Pulmonary artery endothelial cell (primary cell): ENCODE measurements around the gene KPNB1. TPM values are rescaled to one million over a fixed set of nuclear protein-coding genes. Genes with fewer than 3 reads are reported as not detected.

Experiments used
- DNase-seq: peaks from one replicate; pipeline ENCODE4 v3.0.0-alpha.2; 2011; ENCODE audit warnings: low read depth, low spot score
- total RNA-seq: library from RNA; depleted of rRNA; stranded (reverse); fragments of >200 nt; gene quantifications from 2 replicates; pipeline ENCODE4 v1.2.3, GENCODE V29; 2014

The KPNB1 gene
- total RNA-seq, 1 donor from 2014 or later: 352 TPM

DNA sequence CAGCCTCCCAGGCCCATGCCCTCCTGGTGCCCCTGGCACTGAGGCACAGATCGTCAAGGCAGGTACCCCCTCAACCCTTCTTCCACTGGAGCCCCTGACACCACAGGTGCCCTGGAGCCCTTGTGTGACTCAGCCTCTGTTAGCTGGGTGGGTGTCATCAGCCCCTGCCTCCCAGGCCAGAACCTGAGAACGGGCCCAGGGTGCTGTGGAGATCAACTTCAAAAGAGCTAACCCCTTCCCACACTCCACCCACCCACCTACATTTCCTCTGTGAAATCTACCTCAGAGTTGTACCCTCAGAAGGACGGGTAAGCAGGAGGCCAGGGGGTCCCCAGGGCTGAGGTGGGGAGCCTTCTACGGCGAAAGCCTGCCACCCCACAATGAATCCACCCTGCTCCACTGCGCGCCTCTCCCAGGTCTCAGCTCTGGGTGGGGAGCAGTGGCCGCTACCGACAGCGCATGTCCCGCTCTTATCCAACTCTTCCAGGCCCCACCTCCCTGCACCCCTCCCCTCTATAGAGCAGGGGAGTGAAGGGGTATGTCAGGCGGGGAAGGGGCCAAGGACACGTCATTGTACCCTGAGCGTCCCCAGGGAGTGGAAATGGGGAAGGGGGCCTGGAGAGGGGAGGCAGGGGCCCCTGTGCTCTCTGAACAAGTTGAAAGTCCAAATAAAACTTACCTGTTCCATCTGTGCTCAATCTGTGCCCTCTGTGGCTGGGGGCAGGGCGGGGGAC, 61.8 kb downstream of the KPNB1 start:
- no peak for DNase-seq

DNA sequence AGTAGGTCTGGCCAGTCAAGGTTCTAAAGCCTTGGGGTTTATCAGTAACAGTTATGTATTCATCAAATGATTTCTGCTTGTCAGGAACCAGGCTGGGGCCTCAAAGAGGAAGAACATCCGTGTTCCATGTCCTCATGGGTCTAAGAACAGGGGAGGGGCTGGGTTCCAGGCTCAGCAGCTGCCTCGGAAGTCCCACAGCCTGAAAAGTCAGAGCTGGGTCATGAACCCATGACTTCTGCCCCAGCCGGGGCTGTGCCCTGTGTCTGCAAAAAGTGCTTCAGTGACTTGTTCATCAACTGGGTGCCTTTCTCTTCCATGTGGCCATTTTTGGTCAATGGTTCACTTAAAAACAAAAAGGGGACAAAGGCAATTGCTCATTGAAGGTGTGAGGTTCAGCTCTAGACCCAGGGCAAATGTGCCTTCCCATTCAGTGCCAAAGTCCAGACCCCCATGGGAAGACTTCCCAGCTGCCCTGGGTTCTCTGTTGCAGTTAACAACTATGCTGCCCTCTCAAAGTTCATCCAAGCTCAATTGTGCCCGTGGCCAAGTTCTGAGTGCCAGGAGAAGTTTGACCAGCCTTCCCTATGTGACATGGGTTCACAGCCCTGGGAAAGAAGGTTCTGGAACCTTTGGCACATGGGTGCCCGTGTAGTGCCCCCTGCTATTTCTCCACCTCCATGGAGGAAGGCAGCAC, 62.8 kb downstream of the KPNB1 start:
- no peak for DNase-seq

DNA sequence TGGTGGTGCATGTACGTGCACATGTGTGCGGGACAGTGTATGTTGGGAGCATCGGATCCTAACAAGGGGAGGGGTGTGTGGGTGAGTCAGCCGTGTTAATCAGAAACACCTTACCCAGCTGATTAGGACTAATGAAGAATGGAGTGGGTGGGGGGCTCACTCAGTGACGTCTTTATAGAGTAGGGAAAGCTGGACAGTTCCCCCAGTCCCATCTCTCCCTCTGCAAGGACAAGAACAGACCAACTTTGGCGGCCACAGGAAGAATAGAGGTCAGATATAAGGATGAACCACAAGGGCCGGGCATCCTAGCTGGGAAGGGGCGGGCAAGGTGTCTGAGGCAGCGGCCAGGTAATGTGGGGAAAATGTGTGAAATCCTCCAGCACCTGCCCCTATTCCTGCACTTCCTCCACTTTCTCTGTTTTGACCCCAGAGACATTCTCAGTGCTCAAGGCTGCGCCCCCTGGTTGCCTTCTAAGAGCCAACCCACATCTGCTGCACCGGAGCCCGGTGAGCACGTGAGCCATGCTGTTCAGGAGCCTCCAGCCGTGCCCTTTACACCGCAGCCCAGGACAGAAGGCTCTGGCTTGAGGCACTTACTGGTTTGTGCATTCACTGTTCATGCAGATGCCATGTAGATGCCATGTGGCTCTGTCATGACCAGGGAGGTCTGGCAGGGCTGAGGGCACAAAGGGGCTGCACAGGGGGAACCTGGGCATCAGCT, 64.4 kb downstream of the KPNB1 start:
- no peak for DNase-seq

DNA sequence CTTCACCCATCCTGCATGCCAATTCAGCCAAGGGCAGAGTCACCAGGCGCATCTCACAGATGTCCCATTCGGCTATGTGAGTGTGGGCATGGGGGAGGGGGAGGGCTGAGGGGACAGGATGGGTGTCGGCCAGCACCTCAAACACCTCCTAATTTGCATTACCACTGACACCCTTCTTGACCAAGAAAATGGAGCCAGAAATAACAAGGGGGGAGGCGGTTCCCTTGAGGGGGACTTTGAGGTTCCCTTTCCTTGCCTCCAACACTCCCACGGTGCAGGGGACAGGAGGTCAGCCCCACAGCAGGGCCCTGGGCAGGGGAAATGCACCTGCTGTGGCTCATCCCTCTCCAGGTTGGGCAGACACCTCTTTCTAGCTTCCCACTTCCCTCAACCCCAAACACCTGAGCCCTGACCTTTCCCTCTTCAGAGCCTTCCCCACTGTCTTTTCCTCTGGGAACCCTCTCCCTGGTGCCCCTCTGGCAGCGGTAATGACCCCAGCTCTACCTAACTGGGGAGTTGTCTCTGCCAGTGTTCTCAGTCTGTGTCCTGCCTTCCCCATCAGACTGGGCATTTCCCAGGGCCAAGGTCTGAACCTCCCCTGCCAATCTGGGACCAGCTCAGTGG, 65.2 kb downstream of the KPNB1 start:
- no peak for DNase-seq

DNA sequence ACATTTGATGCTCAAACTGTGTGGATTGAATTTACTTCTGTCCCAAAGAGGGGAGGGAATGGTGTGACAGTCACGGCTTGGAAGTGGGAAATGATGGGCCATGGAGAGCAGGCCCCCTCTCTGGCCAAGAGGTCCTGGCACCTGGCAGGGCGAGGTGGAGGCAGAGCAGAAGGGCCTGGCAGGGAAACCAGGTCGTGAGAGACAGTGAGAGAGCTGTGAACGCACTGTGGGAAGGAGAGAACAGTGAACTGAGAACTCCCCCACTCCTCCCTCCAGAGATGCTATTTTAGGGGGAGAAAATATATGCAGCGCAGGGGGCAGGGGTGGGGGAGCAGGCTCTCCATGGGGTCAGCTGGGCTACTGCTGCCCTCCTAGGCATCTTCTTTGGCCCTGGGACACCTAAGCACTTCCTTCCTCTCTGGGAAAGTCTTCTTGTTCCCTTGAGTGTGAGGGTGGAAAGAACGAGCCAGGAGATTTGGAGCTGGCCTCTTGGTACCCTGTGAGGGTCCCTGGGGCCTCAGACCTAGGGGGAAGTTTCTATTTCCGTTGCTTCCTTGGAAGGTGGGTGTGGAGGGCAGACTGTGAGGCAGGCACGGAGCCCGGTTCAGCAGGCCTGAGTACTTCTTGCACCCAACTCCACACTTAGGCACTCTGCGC, 66.1 kb downstream of the KPNB1 start:
- DNase-seq: no peak

DNA sequence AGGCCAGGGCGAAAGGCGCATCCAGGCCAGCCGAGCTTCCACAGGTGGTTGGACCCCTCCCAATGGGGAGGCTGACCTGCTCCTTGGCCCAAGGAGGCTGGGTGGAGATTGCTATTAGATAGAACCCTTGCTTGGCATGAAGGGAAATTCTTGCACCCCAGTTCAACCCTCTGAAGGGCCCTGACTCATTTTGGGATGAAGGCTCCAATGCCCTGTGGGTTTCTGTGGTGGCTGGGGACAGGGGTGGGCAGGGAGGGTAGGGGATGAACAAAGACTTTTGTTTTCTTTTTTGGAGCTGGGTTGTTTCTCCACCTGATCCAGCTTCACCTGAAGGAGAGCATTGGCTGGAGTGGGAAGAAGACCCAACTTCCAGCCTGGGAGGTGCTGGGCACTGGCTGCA, 66.7 kb downstream of the KPNB1 start:
- DNase-seq: no peak

DNA sequence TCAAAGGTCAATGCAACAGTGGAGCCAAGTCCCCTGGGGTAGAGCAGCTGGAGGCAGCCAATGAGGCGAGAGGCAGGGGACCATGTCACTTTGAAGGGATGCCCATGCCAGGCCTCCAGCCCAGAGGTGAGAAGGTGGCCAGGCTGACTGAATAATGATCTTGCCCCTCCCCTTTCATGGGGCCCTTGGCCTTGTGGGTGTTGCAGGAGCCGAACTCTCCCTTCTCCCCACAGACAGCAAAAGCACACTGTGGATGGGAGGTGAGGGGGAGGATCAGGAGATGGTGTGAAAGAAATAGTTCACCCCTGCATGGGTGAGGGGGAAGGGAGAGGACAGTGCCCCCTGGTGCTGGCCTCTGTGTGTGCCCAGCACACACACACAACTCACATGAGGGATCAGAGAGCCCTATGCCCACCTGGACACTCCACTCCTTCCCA, 67.6 kb downstream of the KPNB1 start:
- DNase-seq: no peak

DNA sequence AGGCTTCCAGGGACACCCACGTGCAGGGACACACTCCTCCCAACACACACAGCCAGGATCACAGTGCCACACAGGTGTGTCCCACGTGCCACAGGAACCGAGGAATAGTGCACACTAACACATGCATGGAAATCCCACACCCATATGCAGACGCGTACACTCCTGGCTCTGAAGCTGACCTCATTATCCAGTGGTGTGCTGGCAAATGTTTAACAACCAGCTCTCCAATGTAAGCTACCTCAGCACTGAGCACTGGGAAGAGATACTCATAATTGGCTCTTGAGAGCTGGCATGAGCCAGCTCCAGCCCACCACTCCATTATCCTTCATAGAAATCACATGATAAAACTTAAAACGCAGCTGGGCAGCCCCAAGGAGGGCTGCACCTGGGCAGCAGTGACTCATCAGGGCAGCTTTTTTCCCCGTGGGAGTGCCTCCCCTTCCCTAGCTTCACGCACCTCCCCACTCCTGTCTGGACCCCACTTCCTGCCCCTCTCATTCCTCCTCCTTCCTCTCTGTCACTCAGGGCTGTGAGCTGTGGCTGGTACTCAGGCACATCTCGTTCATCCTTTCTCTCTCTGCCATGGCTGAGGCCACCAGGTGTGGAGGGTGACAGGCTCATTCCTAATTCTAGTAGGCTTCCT, 68.4 kb downstream of the KPNB1 start:
- no peak for DNase-seq

DNA sequence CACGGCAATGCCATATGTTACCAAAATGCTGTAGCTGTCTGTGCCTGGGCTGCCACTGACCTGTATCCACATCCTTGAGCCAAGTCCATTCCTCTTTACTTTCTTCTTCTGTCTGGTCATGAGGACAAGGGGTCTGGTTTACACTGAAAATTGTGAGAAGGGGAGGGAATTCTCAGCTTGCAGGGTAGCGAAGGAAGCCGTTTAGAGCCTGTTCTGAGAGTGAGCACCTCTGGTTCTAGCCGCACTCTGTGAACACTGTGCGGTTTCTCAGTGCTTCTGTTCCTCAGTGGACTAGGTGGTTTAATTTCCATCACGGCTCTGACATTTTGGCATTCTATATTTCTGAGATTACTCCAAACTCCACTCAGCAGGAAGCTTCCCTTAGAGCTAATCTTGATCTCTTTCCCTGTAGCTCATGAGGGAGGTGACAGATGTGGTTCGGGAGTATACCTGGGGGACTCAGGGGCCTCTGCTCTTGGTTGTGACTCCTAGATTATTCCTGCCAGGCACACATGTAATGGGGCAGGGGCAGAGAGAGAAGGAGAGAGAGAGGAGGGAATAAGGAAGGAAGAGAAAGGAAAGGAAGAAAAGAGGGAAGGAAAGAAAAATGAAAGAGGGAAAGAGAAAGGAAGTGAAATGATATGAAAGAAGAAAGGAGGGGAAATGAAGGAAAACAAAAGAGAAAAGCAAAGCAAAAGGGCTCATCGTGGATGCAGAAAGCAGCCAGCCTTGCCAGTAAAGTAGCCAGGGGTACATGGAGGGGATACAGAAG, 69.1 kb downstream of the KPNB1 start:
- DNase-seq: no peak

DNA sequence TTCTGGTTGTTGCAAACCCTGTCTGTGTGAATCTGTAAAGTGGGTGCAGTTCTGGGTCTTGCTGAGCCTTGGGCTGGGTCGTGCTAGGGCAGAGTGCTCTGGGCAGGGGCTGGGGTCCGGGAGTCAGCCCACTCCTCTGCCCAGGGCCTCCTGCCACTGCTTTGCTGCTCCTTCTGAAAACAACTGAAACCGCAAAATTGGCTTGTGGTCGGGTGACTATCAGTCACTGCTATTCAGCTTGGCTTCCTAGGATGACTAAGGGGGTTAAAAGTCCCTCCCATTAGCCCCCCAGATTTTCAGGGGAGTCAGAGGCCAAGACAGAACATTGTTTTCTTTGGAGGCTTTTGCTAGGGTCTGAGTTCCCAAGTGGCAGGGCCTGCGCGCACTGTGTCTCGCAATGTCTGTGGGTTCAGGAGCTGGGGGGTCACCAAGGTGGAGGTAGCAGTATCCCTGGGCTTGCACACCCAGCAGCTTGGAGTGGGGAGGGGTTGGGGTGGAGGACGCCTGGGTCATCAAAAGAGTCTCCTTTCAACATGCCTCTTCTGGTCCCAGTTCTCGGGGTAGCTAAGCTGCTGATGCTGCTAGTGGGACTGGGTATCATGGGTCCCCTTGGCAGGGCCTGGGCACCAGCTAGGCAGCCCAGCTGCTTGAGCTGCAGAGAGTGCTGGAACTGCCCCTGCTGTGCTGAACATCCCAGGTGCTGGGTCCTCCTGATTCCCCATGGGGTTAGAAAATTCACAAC, 69.9 kb downstream of the KPNB1 start:
- DNase-seq: no peak

DNA sequence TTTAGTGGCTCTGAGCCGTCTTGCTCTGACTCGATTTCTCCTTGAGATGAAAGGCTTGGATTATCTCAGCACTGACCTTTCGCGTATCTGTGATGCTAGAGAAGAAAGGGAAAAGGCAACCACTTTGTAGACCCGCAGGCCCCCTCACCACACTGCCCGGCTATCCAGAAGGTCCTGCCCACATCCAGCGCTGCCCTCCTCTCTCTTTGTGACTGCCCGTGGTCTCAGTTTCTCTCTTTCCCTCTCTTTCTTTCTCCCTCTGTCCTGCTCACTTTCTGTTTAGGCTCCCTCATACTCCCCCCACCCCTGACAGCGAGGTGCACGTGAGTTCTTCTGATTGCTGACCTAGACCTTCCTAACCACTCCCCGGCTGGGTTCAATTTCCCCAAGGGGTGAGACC, 70.5 kb downstream of the KPNB1 start:
- no peak for DNase-seq

DNA sequence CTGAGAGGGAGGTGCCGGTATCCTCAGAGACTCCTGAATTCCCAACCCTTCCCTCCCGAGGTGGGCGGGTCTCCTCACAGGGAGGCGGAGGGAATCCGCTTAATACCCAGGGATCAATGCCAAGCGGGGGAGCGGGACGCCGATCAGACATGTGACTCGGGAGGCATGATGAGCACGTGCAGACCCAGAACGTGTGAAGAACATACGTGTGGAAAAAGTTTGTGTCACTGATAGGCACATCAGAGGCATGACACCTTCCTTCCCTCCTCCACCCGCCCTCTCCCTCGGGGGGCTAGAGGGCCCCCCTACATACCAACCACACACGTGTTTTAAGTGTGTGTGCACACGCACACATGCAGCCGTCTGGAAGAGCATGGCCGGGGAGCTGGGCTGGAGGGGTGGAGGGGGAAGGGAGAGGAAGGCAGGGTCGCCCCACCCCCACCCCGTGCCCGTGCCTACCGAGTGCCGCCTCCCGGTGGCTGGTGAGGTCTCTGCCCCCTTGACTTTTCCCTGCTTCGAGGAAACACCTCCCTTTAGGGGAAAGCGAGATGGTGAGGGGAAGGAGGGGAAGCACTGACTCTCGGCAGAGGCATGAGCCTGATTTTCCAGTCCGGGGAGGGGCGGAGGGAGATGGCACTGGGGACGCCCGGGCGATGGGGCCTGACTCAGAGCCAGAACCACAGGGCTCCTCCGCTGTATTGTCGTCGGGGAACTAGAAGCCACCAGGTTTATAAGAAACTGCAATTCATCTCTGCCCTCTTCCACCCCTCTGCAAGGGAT, 71.2 kb downstream of the KPNB1 start:
- no peak for DNase-seq

DNA sequence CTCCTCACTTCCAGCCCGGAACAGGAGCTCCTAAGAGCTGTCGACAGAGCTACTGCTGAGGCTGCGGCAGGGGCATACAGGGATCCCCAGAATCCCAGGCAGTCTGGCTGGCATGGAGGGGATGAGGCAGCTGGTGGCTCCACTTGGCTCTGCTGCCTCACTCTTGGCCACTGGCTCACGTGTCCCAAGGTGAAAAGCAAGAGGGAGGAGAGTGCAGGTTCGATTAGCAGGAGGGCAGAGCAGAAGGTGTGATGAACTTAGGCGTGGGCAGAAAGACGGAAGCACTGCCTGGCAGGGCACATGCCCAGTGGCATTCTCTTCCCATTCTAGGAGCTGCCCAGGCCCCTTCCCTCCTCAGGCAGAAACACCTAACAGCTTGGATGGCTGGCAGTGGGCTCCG, 72.0 kb downstream of the KPNB1 start:
- DNase-seq: no peak

DNA sequence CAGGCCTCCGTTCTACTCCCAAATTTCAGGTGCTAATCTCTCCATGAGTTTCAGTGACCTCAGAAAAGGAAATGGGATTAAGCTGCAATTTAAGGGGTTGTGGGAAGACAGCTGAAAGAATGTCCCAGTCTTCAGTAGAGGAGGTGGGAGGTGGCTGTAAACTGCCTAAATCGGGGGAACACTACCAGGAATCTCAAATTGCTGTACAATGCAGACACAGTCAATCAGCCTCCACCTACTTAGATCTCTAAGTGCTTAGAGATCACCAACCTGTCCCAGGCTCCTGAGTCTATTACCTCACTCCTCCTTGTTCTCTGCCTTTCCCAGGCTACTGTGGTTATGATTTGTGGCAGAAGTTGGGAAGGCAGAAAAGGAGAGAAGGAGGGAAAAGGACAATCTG, 75.0 kb downstream of the KPNB1 start:
- no peak for DNase-seq

DNA sequence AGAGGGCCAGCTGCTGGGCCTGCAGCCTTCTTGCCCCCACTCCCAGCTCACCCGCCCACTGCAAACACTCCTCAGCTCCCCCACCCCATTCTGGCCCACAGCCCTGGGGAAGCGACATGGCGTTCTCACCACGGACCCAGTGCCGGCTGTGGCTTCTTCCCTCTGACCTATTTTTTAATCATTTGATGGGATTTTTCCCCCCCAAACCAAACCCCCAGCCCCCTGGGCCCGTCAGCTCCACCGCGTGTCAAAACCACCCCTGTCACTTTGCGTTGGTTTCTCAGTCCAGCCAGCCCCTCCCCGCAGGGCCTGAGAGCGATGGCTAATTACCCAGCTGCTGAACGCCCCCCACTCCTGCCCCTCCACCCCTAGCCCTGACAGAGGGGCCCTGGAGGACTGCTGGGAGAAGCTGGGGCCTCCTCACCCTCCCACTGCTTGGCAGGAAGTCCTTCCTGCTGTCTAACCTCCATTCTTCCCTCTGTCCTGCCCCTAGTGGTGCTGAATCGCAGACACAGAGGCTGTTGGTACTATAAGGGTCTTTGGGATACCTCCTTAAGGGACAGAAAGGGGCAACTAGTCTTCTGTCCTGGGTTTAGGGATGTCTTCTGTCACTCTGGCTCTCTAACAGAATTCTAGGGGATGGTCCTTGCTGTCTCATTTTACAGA, 75.9 kb downstream of the KPNB1 start:
- no peak for DNase-seq

DNA sequence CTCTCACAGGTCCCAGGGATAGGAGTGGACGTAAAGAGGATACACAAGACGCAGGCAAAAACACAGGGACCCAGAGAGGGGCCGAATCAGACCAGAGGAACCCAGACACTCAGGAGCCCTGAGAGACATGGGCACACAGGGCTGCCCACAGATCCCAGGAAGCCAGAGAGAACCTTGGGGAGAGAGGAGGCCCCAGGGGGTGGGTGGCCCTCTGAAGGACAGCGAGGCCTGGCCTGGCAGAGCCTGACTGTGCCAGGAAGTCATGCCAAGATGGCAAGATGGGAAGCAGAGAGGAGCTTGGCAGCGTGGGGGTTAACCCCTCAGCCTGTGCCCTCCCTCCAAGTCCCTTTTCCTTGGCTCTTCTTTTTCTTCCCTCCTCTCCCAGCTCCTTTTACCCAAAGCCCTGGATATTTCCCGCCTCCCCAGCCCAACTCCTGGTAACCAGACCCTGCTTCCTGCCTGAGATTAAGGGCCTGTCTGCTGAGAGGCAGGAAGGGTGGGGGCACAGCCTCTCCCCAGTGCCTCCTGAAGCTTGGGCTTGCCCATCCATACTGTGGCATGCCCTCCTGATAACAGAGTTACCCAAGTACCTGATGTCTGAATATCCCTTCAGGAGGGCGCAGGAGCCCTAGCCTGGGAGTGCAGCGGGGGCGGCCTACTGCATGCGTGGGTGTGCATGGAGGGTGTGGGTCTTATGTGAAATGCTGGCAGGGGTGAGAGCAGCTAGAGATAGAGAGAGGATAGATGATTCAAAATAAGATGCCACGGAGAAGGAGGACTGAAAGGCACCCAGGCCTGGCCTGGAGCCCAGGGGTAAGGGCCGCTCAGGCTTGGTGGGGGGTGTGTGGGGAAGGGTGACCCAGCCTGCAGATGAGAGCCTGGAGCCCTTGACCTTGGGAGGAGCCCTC, 77.3 kb downstream of the KPNB1 start:
- no peak for DNase-seq

DNA sequence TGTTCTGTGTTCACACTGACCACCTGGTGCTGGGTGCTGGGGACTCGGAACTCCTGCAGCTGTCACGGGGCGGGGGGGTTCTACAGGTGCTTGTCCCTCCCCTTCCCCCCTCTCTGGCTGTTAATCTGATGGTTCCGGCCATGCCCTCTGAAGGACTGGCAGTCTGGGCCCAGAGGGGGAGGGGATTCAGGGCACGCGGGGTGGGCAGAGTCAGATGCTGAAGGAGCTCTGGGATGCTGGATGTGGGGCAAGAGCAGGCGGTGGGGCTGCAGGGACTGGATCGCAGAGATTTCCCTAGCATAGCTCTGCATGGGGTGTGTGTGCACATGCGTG, 78.0 kb downstream of the KPNB1 start:
- DNase-seq: no peak
